ENCODE measurements around the gene C10orf67. TPM values are rescaled to one million over a fixed set of nuclear protein-coding genes. Genes with fewer than 3 reads are reported as not detected.
"Not testable (repeated sequence)": the region's sequence is repeated elsewhere in the genome, so short reads cannot be mapped to it uniquely, and the experiment has no call there.

Gene C10orf67
- total RNA-seq, 1 experiment from 2014 or later = 0.10 TPM

GRCh38 chr10:23280419-23281043 is 64.1 kb downstream of the C10orf67 start:
- DNase-seq (ENCODE audit: low read depth) = no peak

GRCh38 chr10:23275355-23275754 is 69.2 kb downstream of the C10orf67 start:
- DNase-seq (ENCODE audit: low read depth) = no peak

DNA sequence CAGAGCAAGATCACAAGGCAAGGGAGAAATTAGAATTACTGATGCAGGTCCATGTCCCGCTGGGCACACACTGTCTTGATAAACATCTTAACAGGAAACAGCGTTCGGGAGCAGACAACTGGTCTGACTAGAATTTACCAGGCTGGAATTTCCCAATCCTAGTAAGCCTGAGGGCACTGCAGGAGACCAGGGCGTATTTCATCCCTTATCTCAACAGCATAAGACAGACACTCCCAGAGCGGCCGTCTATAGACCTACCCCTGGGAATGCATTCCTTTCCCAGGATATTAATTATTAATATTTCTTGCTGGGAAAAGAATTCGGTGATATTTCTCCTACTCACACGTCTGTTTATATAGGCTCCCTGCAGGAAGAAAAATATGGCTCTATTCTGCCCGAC is 70.4 kb downstream of the C10orf67 start:
- not testable (repeated sequence) for DNase-seq (ENCODE audit: low read depth)

DNA sequence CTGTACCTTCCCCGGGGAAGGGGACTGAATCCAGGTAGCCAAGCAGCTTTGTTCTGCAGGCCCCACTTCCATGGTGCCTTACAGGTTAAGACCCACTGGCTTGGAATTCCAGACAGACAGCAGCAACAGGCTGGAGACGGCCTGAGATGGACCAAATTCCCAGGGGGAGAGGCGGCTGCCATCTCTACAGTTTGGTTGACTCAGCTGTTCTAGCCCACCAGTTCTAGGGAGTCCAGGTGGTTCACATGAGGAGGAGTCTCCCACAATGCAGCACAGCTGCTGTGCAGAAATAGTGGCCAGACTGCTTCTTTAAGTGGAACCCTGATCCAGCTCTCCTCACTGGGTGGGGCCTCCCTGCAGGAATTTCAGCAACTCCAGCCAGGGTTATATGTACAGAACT is 74.1 kb downstream of the C10orf67 start:
- no peak for DNase-seq (ENCODE audit: low read depth)

- DNase-seq (ENCODE audit: low read depth) = no peak
Measured at GRCh38 chr10:23263441-23264164, 81.0 kb downstream of the C10orf67 start.

- no peak for DNase-seq (ENCODE audit: low read depth)
Measured at GRCh38 chr10:23262928-23263327, 81.7 kb downstream of the C10orf67 start.

- no peak for DNase-seq (ENCODE audit: low read depth)
Measured at GRCh38 chr10:23258516-23258915, 86.1 kb downstream of the C10orf67 start.

- DNase-seq (ENCODE audit: low read depth) = no peak
Measured at GRCh38 chr10:23253780-23254179, 90.8 kb downstream of the C10orf67 start.

DNA sequence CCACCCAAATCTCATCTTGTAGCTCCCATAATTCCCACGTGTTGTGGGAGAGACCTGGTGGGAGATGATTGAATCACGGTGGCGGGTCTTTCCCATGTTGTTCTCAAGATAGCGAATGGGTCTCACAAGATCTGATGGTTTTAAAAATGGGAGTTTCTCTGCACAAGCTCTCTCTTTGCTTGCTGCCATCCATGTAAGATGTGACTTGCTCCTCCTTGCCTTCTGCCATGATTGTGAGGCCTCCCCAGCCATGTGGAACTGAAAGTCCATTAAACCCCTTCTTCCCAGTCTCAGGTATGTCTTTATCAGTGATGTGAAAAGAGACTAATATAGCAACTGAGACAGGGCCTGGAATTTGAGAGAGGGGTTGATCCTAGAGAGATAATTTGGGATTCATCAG is 91.7 kb downstream of the C10orf67 start:
- not testable (repeated sequence) for DNase-seq (ENCODE audit: low read depth)

DNA sequence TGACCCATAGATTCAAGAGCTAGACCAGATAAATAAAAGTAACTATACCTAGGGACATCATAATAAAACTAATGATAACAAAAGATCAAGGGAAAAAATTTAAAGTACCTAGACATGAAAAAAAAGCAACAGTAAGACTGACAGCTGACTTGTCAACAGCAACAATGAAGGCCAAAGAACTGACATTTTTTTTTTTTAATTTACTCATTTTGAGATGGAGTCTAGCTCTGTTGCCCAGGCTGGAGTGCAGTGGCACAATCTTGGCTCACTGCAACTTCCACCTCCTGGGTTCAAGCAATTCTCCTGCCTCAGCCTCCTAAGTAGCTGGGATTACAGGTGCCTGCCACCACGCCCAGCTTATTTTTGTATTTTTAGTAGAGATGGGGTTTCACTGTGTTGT is 102.8 kb downstream of the C10orf67 start:
- DNase-seq (ENCODE audit: low read depth) = not testable (repeated sequence)

DNA sequence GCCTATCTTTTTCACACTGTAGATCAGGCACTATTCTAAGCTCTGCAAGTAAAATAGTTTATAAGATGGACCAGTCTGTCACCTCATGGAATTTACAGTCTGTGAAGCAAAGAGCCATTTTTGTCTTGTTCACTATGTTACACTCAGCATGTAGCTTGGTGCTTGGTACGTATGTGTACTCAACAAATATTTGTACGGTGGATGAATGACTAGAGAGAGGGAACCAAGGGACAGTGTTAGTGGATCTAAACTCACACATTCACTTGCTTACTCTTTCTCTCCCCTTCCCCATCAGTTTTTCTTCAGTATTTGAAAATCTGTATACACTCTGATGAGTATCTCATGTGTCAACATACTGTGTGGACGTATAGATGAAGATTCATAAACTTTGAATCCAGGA is 106.6 kb downstream of the C10orf67 start:
- DNase-seq (ENCODE audit: low read depth) = no peak

DNA sequence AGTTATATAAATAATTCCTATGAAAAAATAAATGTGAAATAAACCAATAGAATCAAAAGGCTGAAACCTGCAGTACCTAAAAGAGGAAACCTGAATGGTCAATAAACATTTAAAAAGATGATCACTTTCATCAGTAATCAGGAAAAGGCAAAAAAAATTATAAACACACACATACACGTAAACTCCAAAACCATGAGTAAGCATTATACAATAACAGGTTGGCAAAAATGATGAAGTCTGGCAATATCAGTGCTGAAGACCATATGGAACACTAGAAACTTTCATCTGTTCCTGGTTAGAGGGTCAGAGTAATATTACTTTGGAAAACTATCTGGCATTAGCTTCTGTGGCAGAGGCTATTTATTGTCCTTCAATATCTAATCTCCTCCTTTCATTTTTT is 114.0 kb downstream of the C10orf67 start:
- DNase-seq (ENCODE audit: low read depth) = no peak

GRCh38 chr10:23217471-23217870 is 127.1 kb downstream of the C10orf67 start:
- no peak for DNase-seq (ENCODE audit: low read depth)

DNA sequence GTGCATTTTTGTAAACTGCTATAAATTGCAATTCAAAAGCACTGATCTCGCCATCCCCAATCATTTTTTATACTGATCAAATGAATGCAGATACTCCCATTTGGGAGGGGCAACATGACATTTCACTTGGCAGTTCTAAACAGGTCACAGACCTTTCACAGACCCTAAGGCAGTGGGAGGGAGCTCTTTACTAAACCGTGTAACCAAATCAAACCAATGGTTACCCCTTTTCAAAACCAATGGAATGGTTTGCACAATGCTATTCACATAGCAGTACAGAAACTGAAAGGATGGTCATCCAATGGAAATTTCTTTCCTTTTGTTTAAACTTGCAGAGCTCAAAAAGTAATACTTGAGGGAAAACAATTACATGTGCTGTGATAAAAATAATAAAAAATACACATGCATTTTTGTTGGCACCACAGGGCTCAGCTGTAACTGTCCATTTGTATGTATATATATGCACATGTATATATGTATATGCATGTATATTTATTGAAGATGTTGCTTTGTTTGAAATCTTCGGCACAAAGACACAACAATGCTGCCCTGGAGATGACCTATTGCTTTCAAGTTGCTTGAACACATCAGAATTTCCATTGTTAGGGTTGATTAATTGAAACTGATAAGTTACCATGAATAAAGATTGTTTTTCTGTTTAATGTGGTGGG is 138.5 kb downstream of the C10orf67 start:
- no peak for DNase-seq (ENCODE audit: low read depth)

GRCh38 chr10:23204773-23205172 is 139.8 kb downstream of the C10orf67 start:
- no peak for DNase-seq (ENCODE audit: low read depth)

- DNase-seq (ENCODE audit: low read depth) = no peak
Measured at GRCh38 chr10:23203369-23204325, 140.9 kb downstream of the C10orf67 start.

- DNase-seq (ENCODE audit: low read depth) = no peak
Measured at GRCh38 chr10:23202779-23203178, 141.8 kb downstream of the C10orf67 start.

GRCh38 chr10:23201837-23202236 is 142.8 kb downstream of the C10orf67 start:
- no peak for DNase-seq (ENCODE audit: low read depth)

DNA sequence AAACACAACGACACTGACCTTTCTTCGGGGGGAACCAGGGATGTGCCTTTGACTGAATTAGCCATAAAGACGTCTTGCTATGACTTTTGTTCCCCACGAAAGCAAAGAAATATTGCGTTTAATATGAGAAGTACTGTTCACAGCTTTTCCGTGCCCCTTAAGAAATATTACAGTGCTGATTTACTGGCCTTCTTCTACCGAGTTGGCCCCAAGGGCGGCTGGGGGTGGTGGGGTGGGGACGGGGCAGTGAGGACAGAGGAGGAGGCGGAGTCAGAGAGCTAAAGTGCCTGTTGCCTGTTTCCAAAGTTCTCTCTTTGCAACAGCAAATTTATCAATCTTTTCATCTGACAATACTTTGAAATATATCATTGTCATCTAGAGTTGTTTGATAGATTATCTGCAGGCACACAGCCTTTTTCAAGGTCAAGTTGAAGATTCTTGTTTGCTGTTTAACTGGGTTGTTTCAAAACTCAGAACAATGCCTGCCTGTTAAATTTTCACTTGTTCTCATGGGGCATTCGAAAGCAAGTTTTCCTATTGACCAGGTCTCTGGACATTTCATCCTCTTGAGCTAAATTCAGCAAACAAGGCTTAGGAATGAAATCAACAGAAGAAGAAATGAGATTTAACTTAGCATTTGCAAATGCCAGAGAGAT is 143.5 kb downstream of the C10orf67 start:
- no peak for DNase-seq (ENCODE audit: low read depth)

DNA sequence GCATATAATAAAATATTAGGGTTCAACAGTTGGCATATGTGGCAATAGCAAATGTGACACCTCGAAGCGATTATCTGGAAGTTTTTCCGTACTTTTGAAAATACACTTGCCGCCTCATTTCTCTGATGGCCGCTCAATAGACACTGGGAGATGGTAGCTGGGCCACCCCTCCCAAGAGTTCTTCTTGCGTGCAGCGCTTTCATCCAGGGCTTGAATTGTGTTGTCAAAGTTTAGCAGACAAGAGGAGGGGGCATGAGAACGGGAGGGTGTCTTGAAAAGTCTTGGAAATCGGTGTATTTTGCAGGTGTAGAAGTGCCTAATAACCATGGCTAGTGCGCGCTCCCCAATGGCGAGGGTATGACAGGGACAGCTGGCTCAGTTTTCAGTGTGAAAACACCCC is 144.0 kb downstream of the C10orf67 start:
- DNase-seq (ENCODE audit: low read depth) = no peak

Data from HT1080 (cell line).